B cell (primary cell): ENCODE measurements around the gene AIG1. TPM values are rescaled to one million over a fixed set of nuclear protein-coding genes. Genes with fewer than 3 reads are reported as not detected.

Experiments used
- ATAC-seq: fragments of 200-7000 bp; cut with Tn5 transposase; one replicate; pipeline ENCODE4 v1.10.0; 2021; ENCODE audit warnings: low read depth, mild to moderate bottlenecking, moderate number of reproducible peaks, moderate library complexity
- CTCF ChIA-PET: fragments of 350-600 bp; sonication (Branson Sonifier 250); formaldehyde crosslinking; loops from one replicate; lab custom pipeline; 2021; ENCODE audit warnings: antibody characterized with exemption, inconsistent platforms; lab: Charles Lee
- POLR2A ChIA-PET: fragments of 350-600 bp; sonication (Branson Sonifier 250); formaldehyde crosslinking; loops from one replicate; lab custom pipeline; 2021; ENCODE audit warnings: antibody characterized with exemption; lab: Charles Lee
- DNase-seq: peaks from one replicate; pipeline ENCODE4 v3.0.0; 2013
- H2AFZ ChIP-seq: 2 replicates; pipeline ENCODE4 v1.6.1; 2012; ENCODE audit warnings: mild to moderate bottlenecking, low read depth, low read length; ENCODE audit not compliant: insufficient read depth, poor library complexity, severe bottlenecking
- H3K27ac ChIP-seq, 2 donors: 1 replicate in 1 of 2; 2 replicates in 1 of 2; pipeline ENCODE4 v1.5.1; 2012 to 2013; ENCODE audit warnings: low read length in 2 of 2, mild to moderate bottlenecking in 2 of 2, moderate library complexity in 1 of 2
- H3K27me3 ChIP-seq, 4 experiments: fragments of 200-600 bp in 1 of 4; sonication (generic) in 1 of 4; replicated peaks in 1 of 4; 1 replicate in 2 of 4; 2 replicates in 2 of 4; pipeline versions ENCODE4 v1.6.1 to v1.7.0; 2013 to 2016; ENCODE audit warnings: low read length in 3 of 4, mild to moderate bottlenecking in 2 of 4, mixed read lengths in 1 of 4, moderate library complexity in 1 of 4; ENCODE audit not compliant: insufficient read depth in 4 of 4, control insufficient read depth in 3 of 4; ENCODE audit errors: control extremely low read depth in 1 of 4
- H3K36me3 ChIP-seq, 2 experiments: replicated peaks in 1 of 2; 1 replicate in 1 of 2; 2 replicates in 1 of 2; pipeline versions ENCODE4 v1.6.1 to v1.7.1; 2013; ENCODE audit warnings: low read length in 1 of 2; ENCODE audit not compliant: insufficient read depth in 2 of 2, control insufficient read depth in 1 of 2; ENCODE audit errors: control extremely low read depth in 1 of 2, extremely low read depth in 1 of 2
- H3K4me1 ChIP-seq, 2 donors: fragments of 200-600 bp in 1 of 2; sonication (generic) in 1 of 2; 1 replicate in 1 of 2; 2 replicates in 1 of 2; pipeline versions ENCODE4 v1.5.1 to v1.6.1; 2013 to 2017; ENCODE audit warnings: low read length in 2 of 2; ENCODE audit not compliant: control insufficient read depth in 2 of 2, insufficient read depth in 2 of 2
- H3K4me2 ChIP-seq: replicated peaks from 2 replicates; pipeline ENCODE3; 2012; ENCODE audit warnings: mild to moderate bottlenecking, low read depth, low read length; ENCODE audit not compliant: poor library complexity, severe bottlenecking
- H3K4me3 ChIP-seq, 5 experiments: fragments of 200-600 bp in 1 of 5; sonication (generic) in 1 of 5; 1 replicate in 3 of 5; 2 replicates in 2 of 5; pipeline versions ENCODE4 v1.5.1 to v1.7.0; 2011 to 2016; ENCODE audit warnings: low read length in 4 of 5, mild to moderate bottlenecking in 4 of 5, low read depth in 2 of 5, control low read depth in 1 of 5, moderate library complexity in 1 of 5; ENCODE audit not compliant: insufficient read depth in 1 of 5; ENCODE audit errors: control extremely low read depth in 1 of 5, extremely low read depth in 1 of 5
- H3K79me2 ChIP-seq: fragments of 200-600 bp; sonication (generic); one replicate; pipeline ENCODE4 v1.6.0; 2016; ENCODE audit warnings: low read length; ENCODE audit not compliant: control insufficient read depth, insufficient read depth
- H3K9ac ChIP-seq: fragments of 200-600 bp; sonication (generic); 2 replicates; pipeline ENCODE4 v1.6.1; 2017; ENCODE audit warnings: mild to moderate bottlenecking, low read length, moderate library complexity
- H3K9me3 ChIP-seq, 3 donors: one replicate each; pipeline versions ENCODE4 v1.6.1 to v1.7.1; 2013; ENCODE audit warnings: low read length in 2 of 3; ENCODE audit not compliant: control insufficient read depth in 2 of 3, insufficient read depth in 1 of 3; ENCODE audit errors: control extremely low read depth in 1 of 3
- H4K20me1 ChIP-seq: 2 replicates; pipeline ENCODE4 v1.6.0; 2012; ENCODE audit warnings: mild to moderate bottlenecking, low read length; ENCODE audit not compliant: insufficient read depth, control insufficient read depth, poor library complexity, severe bottlenecking
- H3K27ac Mint-ChIP-seq: one replicate; pipeline ENCODE4 v1.8.0; 2021; ENCODE audit warnings: mixed read lengths
- H3K27me3 Mint-ChIP-seq: one replicate; pipeline ENCODE4 v1.8.0; 2021; ENCODE audit warnings: mixed read lengths
- H3K4me1 Mint-ChIP-seq: one replicate; pipeline ENCODE4 v1.8.0; 2021; ENCODE audit warnings: mixed read lengths
- H3K4me3 Mint-ChIP-seq: one replicate; pipeline ENCODE4 v1.8.0; 2021; ENCODE audit warnings: mixed read lengths
- H3K9me3 Mint-ChIP-seq: one replicate; pipeline ENCODE4 v1.8.0; 2022; ENCODE audit warnings: mixed read lengths; ENCODE audit not compliant: insufficient read depth
- CTCF ChIP-seq: fragments of 200-600 bp; IDR thresholded peaks from one replicate; pipeline ENCODE4 v1.8.0; 2022; ENCODE audit warnings: antibody characterized with exemption, mild to moderate bottlenecking
- EZH2 ChIP-seq: IDR thresholded peaks from 2 replicates; pipeline ENCODE4 v1.6.1; 2012; ENCODE audit warnings: borderline replicate concordance, low read depth, mild to moderate bottlenecking, moderate library complexity, low read length; ENCODE audit not compliant: insufficient read depth, poor library complexity, severe bottlenecking
- WGBS: methylation state at CpG from one replicate; pipeline ENCODE4 v1.1.5; 2013; ENCODE audit warnings: missing lambda C conversion rate; ENCODE audit not compliant: insufficient coverage; 5-methylcytosine and 5-hydroxymethylcytosine counted together
- intact Hi-C: fragments of 100-400 bp; cut with micrococcal nuclease; formaldehyde crosslinking; loops from one replicate; pipeline ENCODE4 v1.10.0; 2022
- polyA plus RNA-seq: library from polyadenylated mRNA; depleted of rRNA; stranded (reverse); fragments of >200 nt; gene quantifications from 2 replicates; pipeline ENCODE4 v1.2.3, GENCODE V29; 2012
- total RNA-seq, 2 donors: library from RNA; stranded (reverse); fragments of 120-200 nt in 1 of 2; gene quantifications; 1 replicate in 1 of 2; 2 replicates in 1 of 2; pipeline versions ENCODE4 v1.2.3 to v1.2.4, GENCODE V29; 2013 to 2022

AIG1 gene
- total and polyA plus RNA-seq, 2 donors (not counting 1 experiment from before 2014, with no cell fraction given) = 7.0 to 9.0 TPM

- Mint-ChIP-seq H3K27me3 (no peaks in the 10 kb centered on the region), H3K4me3 (no peak overlapping the region), H3K27ac (no peak overlapping the region), H3K4me1 (no peaks in the 10 kb centered on the region), H3K9me3 (no peaks in the 10 kb centered on the region)
- no peaks in the 10 kb centered on the region for H3K9me3 ChIP-seq
- no peak overlapping the region for H3K9ac ChIP-seq
- no peak for TF ChIP-seq EZH2
- TF ChIP-seq CTCF = no peak
- no peaks in the 10 kb centered on the region for H4K20me1 ChIP-seq
- H3K4me1 ChIP-seq = no peaks in the 10 kb centered on the region
- H3K27ac ChIP-seq = no peak overlapping the region
- H3K4me2 ChIP-seq = no peak overlapping the region
- ChIA-PET POLR2A (no interaction called here), CTCF (no interaction called here)
- intact Hi-C loops = no loop called here
- H3K27me3 ChIP-seq = no peaks in the 10 kb centered on the region
- no peak overlapping the region for H2AFZ ChIP-seq
- H3K4me3 ChIP-seq = no peak overlapping the region
- no peaks in the 10 kb centered on the region for H3K36me3 ChIP-seq
- no peaks in the 10 kb centered on the region for H3K79me2 ChIP-seq
- WGBS = no CpG with 5 or more reads among the region's 1 CpG
- no peak for ATAC-seq
- no peak for DNase-seq
Measured at GRCh38 chr6:143150281-143150680, 89.6 kb downstream of the AIG1 start.

- no CpG with 5 or more reads among the region's 3 CpGs for WGBS
- Histone ChIP-seq H3K9me3 (no peaks in the 10 kb centered on the region), H3K36me3 (no peaks in the 10 kb centered on the region), H3K4me3 (no peak overlapping the region), H2AFZ (no peak overlapping the region), H3K4me2 (no peak overlapping the region), H3K4me1 (no peaks in the 10 kb centered on the region), H3K79me2 (no peaks in the 10 kb centered on the region), H3K27me3 (no peaks in the 10 kb centered on the region), H3K9ac (no peak overlapping the region), H4K20me1 (no peaks in the 10 kb centered on the region), H3K27ac (no peak overlapping the region)
- Mint-ChIP-seq H3K27me3 (no peaks in the 10 kb centered on the region), H3K9me3 (no peaks in the 10 kb centered on the region), H3K27ac (no peak overlapping the region), H3K4me3 (no peak overlapping the region), H3K4me1 (no peaks in the 10 kb centered on the region)
- no peak for DNase-seq
- intact Hi-C loops = no loop called here
- POLR2A ChIA-PET = no interaction called here
- ATAC-seq = no peak
- CTCF ChIA-PET = no interaction called here
- TF ChIP-seq EZH2 (no peak), CTCF (no peak)
Measured at GRCh38 chr6:143151381-143151780, 90.7 kb downstream of the AIG1 start.
